Endometrial microvascular endothelial cells (primary cell): ENCODE measurements around the gene CEP131. TPM values are rescaled to one million over a fixed set of nuclear protein-coding genes. Genes with fewer than 3 reads are reported as not detected.

ENCODE experiments used
- in situ Hi-C: cut with HindIII; loops from 2 replicates; pipeline ENCODE4 v1.10.0; 2017; ENCODE audit warnings: low sequenced_read_pairs, low pct_unique_long_range_greater_than_20kb; ENCODE audit errors: inconsistent ontology term
- total RNA-seq: library from RNA; depleted of rRNA; stranded (reverse); fragments of >200 nt; gene quantifications from one replicate; pipeline ENCODE4 v1.2.3, GENCODE V29; 2015; ENCODE audit errors: inconsistent ontology term

The CEP131 gene
- total RNA-seq, 1 donor from 2014 or later = 25.4 TPM

GRCh38 chr17:81241648-81242420 lies 19.1 kb upstream of the CEP131 start:
- in situ Hi-C loops = no loop called here

- in situ Hi-C loops = no loop called here
Measured at GRCh38 chr17:81241203-81241602, 18.4 kb upstream of the CEP131 start.

- in situ Hi-C loops = no loop called here
Measured at GRCh38 chr17:81240761-81241160, 18.0 kb upstream of the CEP131 start.

DNA sequence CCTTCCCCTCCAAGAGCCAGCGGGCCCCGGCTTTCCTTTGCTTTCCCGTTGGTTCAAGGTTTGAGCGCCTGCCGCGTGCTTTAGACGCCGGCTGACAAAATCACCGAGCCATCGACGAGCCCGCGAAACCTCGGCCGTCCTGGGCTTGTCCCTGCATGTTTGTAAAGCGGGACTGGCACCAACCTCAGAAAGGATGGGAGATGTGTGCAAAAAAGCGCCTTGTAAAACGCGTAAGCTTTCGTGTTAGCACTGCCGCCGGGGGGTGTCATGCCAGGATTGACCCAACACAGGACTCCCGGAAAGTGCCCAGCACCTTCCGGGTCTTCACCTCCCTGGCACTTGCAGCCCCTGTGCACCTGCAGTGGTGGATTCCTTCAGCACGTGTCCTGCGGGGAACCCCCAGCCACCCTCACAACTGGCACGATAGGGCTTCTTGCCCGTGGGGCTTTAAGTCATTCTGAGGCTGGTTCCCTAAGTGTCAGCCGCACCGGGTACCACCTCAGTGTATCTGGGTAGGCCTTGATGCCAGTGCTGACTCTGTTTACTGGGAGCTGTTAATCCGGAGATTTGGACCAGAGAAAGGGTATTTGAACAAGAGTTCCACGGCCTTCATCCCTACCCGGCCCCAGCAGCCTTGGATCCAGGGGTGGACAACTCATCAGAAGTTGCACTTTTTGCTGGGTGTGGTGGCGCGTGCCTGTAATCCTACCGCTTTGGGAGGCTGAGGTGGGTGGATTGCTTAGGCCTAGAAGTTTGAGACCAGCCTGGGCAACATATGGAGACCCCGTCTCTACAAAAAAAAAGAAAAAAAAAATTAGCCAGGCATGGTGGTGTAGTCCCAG lies 17.2 kb upstream of the CEP131 start:
- in situ Hi-C loops = no loop called here

- in situ Hi-C loops = no loop called here
Measured at GRCh38 chr17:81238815-81239713, 16.3 kb upstream of the CEP131 start, which contains the start of the genes NDUFAF8 and TEPSIN. TSS of gene NDUFAF8 (plus strand) at chr17:81239318. CDS start at chr17:81239364, 46 bp downstream. TSS of gene TEPSIN (minus strand) at chr17:81239055. CDS start at chr17:81239033, 22 bp downstream.

DNA sequence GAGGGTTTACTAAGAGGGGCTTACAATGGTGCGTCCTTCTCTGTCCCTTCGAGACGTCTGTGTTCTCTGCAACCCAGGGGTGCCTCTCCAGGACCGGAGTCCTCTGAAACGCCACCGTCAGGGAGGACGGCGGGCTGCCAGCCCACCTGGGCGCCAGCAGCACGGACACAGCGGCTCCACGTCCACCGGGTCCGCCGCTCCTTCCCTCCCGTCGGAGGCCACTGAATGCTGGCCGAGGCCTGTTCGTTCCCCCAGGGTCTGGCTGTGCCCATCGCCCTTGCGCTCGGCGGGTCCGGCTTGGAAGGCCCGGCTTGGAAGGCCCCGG lies 15.7 kb upstream of the CEP131 start:
- in situ Hi-C loops = no loop called here

DNA sequence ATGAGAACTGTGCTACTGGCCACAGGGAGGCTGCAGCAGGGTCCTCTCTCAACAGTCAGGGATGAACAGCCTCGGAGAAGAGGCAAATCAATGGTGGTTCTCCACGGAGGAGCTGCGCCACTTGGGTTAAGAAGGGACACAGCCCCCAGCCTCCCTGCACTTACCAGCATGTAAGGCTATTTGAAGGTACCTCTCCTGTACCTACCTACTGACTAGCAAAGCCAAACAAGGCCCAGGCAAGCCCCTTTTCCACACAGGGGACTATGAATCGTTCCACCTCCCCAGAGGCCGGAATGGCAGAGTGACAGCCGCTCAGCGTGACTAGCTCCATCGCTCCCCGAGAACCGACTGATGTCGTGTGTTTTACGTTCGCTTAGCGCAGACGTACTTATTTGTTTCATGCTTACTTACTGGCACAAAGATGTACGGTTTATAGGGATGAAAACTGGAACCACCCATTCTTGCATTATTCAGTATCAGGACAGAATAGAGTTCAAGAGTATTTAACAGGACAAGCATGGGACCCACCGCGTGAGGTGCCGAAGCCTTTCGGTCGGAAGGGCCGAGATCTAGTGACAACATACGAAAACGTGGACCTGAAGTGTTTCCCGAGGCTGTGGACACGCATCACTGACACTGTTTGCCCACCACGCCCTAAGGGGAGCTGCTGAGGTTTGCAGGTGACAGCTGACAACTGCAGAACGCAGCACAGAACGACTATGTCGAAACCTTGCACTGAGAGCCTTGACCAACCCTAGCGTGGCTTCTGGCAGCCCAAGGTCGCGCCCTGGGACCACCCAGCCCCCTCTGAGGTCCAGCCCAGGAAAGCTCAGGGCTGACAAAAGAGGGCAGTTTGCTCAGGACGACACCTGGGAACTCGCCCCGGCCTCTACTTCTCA lies 15.1 kb upstream of the CEP131 start:
- in situ Hi-C loops = no loop called here

- in situ Hi-C loops = no loop called here
Measured at GRCh38 chr17:81236784-81237183, 14.0 kb upstream of the CEP131 start.

DNA sequence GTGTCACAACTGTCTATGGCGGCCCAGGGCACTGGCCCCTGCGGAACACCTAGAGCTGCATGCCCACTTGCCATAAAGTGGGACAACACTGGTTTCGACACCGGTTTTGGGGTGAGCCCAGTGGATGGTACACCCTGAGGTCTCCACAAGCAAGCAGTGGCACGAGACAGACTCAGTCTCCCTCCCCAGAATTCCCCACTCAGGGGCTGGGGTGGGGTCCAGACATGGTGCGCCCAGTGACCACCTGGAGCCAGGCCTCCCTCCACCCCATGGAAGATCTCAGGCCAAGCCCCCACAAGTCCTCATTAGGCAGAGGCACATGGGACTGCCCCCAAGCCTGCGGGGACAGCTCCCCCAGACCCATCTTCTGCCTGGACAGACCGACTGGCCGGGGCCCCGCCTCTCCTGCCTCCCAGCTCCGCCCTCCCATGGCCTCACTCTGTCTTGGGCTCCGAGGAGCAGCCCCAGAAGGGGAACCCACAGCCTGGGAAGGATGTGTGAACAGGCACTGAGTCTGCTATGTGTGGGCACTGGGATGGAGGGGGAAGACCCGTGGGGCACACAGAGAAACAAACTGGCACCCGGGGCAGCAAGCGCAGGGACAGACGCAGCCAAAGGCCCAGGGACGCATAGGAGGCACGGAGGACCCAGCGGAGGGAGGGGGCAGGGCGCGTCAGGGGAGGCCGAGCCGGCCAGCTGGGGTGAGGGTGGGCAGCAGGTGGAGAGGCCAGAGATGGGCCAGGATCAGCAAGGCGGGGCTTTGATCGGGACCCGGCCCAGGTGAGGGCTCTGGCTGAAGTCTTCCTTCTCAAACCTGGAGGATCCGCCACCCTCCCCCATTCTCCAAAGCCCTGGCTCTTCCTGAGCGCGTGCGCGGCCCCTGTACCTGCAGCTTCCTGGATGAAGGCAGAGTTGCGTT lies 13.3 kb upstream of the CEP131 start:
- in situ Hi-C loops = no loop called here

- in situ Hi-C loops = no loop called here
Measured at GRCh38 chr17:81234940-81235821, 12.4 kb upstream of the CEP131 start.

- in situ Hi-C loops = no loop called here
Measured at GRCh38 chr17:81234506-81234855, 11.7 kb upstream of the CEP131 start.

DNA sequence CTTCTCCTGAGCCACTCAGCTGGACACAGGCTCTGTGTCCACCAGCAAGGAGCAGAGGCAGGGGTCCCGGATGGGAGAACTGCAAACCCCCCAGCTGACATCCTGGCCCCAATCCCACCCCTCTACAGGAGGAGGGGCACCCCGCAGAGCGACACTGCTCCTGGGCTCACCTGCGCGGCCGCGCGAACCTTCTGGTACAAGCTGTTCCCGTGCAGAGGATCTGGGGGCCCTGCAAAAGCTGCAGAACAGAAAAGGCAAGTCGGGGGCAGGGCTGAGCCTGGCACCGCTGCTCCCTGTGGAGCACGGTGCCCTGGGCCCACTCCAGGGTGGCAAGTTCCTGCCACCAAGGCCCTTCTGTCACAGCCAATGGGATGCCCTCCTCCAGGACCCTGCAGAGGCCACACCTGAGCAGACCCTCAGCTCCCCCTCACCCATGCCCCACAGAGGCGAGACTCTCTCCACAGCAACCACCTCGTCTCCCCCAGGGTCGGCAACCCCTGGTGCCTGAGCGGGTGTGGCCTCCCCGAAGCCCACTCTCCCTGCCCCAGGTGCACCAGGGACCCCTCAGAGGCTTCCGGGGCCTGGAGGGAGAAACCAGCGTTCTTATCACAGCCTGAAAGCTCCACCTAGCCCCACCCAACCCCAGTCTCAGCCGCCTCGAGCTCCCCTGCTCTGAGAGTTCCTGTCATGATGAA lies 11.2 kb upstream of the CEP131 start:
- in situ Hi-C loops = no loop called here

DNA sequence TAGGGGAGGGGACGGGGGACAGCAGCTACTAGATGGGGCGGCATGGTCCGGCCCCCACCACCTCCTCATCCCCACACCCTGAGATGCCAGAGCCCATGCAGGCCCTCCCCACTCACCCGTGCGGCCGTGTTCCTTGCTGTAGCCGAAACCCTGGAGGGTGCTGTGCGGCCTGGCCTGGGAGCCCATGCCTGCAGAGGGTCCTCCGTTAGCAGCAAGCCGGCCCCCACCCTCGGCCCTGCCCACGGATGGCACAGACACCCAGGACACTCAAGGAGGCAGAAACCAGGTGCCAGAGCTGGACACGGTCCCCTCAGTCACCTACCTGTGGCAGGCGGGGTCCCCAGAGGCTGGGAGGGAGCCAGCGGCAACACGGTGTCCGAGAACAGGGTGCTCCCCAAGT lies 10.6 kb upstream of the CEP131 start:
- in situ Hi-C loops = no loop called here

- in situ Hi-C loops = no loop called here
Measured at GRCh38 chr17:81232616-81233241, 10.0 kb upstream of the CEP131 start.

DNA sequence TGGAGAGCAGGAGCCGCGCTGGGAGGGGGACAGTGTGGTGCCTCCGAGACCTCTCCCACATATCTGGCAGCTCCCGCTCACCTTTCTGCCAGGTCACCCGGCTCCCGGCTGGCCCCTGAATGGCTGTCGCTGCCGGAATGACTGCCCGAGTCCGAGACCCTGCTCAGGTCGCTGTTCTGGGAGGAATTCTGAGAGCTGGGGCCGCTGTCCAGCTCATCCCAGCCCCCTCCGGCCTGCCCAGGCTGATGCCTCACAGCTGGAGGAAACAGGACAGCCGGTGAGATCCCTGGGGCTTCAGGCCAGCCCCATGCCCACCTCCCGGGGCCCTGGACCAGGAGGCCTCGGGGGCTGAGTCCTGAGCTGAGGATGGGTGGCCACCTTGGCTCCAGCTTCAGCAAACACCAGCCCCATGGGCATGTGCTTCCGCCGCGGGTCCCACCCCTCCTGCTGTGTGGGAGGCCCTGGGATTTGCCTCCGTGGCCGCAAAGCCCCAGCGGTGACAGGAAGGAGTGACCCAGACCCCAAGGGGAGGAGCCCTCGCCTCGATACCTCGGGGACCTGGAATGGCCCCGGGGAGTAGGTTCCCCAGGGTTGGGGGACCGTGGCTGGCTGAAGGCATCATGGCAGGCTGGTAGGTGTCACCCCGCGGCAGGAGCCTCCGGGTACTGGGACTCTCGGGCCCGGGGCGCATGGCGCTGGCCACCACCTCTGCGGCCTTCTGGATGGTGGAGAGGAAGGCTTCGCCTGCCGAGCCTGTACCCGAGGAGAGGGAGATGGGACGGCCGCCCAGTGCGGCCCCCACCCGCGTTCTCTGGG lies 9.2 kb upstream of the CEP131 start:
- in situ Hi-C loops = no loop called here
